Activated B cell treated with CpG ODN at 0.5 μM for 24 hours (primary cell): ENCODE data around the gene WDR13. TPM values are rescaled to one million over a fixed set of nuclear protein-coding genes. Genes with fewer than 3 reads are reported as not detected.
"Not testable (repeated sequence)": the region's sequence is repeated elsewhere in the genome, so short reads cannot be mapped to it uniquely, and the experiment has no call there.

Source experiments
- ATAC-seq: fragments of 200-7000 bp; cut with Tn5 transposase; one replicate; pipeline ENCODE4 v1.10.0; 2021; ENCODE audit warnings: low read depth, mild to moderate bottlenecking, moderate library complexity
- CTCF ChIA-PET: fragments of 350-600 bp; sonication (Branson Sonifier 250); formaldehyde crosslinking; loops from one replicate; lab custom pipeline; 2021; ENCODE audit warnings: antibody characterized with exemption; lab: Charles Lee
- POLR2A ChIA-PET: fragments of 350-600 bp; sonication (Branson Sonifier 250); formaldehyde crosslinking; loops from one replicate; lab custom pipeline; 2021; ENCODE audit warnings: antibody characterized with exemption; lab: Charles Lee
- DNase-seq: peaks from one replicate; pipeline ENCODE4 v3.0.0; 2022
- H3K27ac Mint-ChIP-seq: one replicate; pipeline ENCODE4 v1.8.0; 2020; ENCODE audit warnings: mixed read lengths
- H3K27me3 Mint-ChIP-seq: one replicate; pipeline ENCODE4 v1.8.0; 2021; ENCODE audit warnings: mixed read lengths
- H3K36me3 Mint-ChIP-seq: one replicate; pipeline ENCODE4 v1.8.0; 2021; ENCODE audit warnings: low read depth, mixed read lengths
- H3K4me1 Mint-ChIP-seq: one replicate; pipeline ENCODE4 v1.8.0; 2021; ENCODE audit warnings: mixed read lengths
- H3K4me3 Mint-ChIP-seq: one replicate; pipeline ENCODE4 v1.8.0; 2020; ENCODE audit warnings: mild to moderate bottlenecking, mixed read lengths
- H3K9me3 Mint-ChIP-seq: one replicate; pipeline ENCODE4 v1.8.0; 2020; ENCODE audit warnings: mixed read lengths
- CTCF ChIP-seq: fragments of 200-600 bp; IDR thresholded peaks from one replicate; pipeline ENCODE4 v1.8.0; 2022; ENCODE audit warnings: antibody characterized with exemption, mild to moderate bottlenecking
- intact Hi-C: fragments of 100-400 bp; cut with micrococcal nuclease; formaldehyde crosslinking; loops from one replicate; pipeline ENCODE4 v1.15.1; 2024
- total RNA-seq: library from RNA; stranded (reverse); gene quantifications from 2 replicates; pipeline ENCODE4 v1.2.3, GENCODE V29; 2022

The WDR13 gene
- total RNA-seq, 1 donor from 2014 or later = 73.4 TPM

DNA sequence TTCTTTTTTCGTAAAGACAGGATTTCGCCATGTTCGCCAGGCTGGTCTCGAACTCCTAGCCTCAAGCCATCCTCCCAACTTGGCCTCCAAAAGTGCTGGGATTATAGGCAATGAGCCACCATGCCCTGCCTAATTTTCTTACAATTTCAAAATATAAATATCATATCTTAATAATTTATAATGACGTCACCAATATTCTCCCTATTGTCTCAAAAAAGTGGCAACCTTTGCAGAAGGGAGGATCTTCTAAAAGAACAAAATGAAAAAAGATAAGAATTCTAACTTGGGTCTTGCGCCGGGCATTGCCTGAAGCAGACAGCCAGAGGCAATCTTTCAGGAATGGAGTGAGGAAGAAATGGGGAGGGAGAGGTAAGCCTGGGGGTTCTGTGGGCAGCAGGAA, 48.4 kb downstream of the WDR13 start:
- ATAC-seq (no peak), DNase-seq (no peak)
- no peak overlapping the region for H3K27ac Mint-ChIP-seq
- H3K4me1 Mint-ChIP-seq = peaks cover 2% of the 10 kb centered on the region
- POLR2A ChIA-PET = no interaction called here
- intact Hi-C loops = loop anchor here (5.0 kb wide), 2 partner anchors 247 to 1107 kb away; no protein-coding TSS in a partner anchor
- H3K36me3 Mint-ChIP-seq = no peaks in the 10 kb centered on the region
- TF ChIP-seq CTCF = no peak
- H3K4me3 Mint-ChIP-seq = no peak overlapping the region
- H3K27me3 Mint-ChIP-seq = no peaks in the 10 kb centered on the region
- no peaks in the 10 kb centered on the region for H3K9me3 Mint-ChIP-seq
- CTCF ChIA-PET = no interaction called here

DNA sequence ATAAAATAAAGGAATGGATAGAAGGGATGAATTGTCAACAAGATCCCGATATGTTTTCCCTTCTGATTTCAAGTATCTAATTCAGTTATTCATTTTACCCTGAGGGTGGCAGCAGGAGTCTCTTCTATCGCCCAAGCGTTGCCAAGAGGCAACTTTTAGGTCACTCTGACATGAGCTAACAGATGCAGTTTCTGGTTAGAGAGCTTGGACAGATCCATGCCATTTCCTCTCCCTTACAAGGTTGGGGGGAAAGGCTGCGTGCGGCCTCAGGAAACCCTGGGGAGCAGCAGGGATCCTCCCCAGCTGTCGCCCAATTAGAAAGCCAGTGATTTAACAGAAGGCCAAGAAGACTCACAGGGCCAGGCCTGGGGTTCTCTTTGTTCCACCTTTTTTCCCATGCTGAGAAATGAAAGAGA, 51.1 kb downstream of the WDR13 start:
- intact Hi-C loops = loop anchor here (1.0 to 5.0 kb wide), 7 partner anchors 154 to 1104 kb away; partner anchors contain the start of genes HDAC6 and TFE3
- ChIA-PET CTCF (interaction anchor here (0.8 to 1.6 kb wide), 12 partner anchors 10 to 395 kb away, joined by 3 to 14 read pairs (median 4); partner anchors contain the start of genes KCND1 and TFE3), POLR2A (interaction anchor here (0.9 to 1.3 kb wide), 7 partner anchors 48 to 292 kb away, joined by 3 to 7 read pairs (median 4); partner anchors contain the start of genes HDAC6, SLC35A2 and SUV39H1)
- DNase-seq = no peak
- no peaks in the 10 kb centered on the region for H3K36me3 Mint-ChIP-seq
- TF ChIP-seq CTCF = no peak
- no peaks in the 10 kb centered on the region for H3K9me3 Mint-ChIP-seq
- no peaks in the 10 kb centered on the region for H3K27me3 Mint-ChIP-seq
- no peak overlapping the region for H3K4me3 Mint-ChIP-seq
- peak; percentile 65 for ATAC-seq
- H3K27ac Mint-ChIP-seq = no peak overlapping the region
- H3K4me1 Mint-ChIP-seq = peaks cover 2% of the 10 kb centered on the region

DNA sequence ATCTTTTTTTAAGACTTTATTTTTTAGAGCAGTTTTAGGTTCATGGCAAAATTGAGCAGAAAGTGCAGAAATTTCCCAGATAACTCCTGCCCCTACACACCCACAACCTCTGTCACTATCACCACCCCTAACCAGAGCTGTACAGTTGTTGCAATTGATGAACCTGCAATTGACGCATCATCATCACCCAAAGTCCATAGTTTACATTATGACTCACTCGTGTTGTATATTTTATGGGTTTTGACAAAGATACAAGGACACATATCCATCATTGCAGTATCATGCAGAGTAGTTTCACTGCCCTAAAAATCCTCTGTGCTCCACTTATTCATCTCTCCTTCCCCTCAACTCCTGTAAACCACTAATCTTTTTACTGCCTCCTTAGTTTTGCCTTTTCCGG, 51.8 kb downstream of the WDR13 start:
- CTCF ChIA-PET = interaction anchor here (0.8 to 1.6 kb wide), 4 partner anchors 11 to 309 kb away, joined by 3 to 14 read pairs (median 4); no protein-coding TSS in a partner anchor
- peaks cover 2% of the 10 kb centered on the region for H3K4me1 Mint-ChIP-seq
- no peaks in the 10 kb centered on the region for H3K36me3 Mint-ChIP-seq
- no peaks in the 10 kb centered on the region for H3K9me3 Mint-ChIP-seq
- intact Hi-C loops = loop anchor here (5.0 kb wide), 2 partner anchors 243 to 1103 kb away; no protein-coding TSS in a partner anchor
- no peaks in the 10 kb centered on the region for H3K27me3 Mint-ChIP-seq
- no peak overlapping the region for H3K27ac Mint-ChIP-seq
- H3K4me3 Mint-ChIP-seq = no peak overlapping the region
- ATAC-seq = no peak
- POLR2A ChIA-PET = interaction anchor here (0.9 to 1.7 kb wide), 5 partner anchors 27 to 291 kb away, joined by 3 to 5 read pairs (median 4); partner anchors contain the start of gene HDAC6
- DNase-seq = no peak
- no peak for TF ChIP-seq CTCF

DNA sequence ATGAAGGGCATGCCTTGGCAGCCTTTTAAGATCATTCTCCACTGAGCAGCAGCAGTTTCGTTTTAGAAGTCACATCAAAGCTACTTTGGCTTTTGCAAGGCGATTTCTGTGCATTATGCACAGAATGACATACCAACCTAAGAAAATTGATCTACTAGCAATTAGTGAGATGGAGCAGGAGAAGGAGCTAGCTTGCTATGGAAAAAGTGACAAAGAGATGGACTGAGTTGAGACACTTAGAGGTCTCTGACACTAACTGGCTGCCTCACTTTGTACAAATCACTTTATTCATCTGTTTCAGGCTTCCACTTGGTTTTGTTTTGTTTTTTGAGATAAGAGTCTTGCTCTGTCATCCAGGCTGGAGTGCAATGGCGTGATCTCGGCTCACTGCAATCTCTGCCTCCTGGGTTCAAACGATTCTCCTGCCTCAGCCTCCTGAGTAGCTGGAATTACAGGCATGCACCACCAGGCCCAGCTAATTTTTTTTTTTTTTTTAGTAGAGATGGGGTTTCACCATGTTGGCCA, 54.8 kb downstream of the WDR13 start:
- H3K4me1 Mint-ChIP-seq, CTCF ChIA-PET, H3K27me3 Mint-ChIP-seq, H3K27ac Mint-ChIP-seq, intact Hi-C loops, POLR2A ChIA-PET, ATAC-seq, DNase-seq, H3K9me3 Mint-ChIP-seq, H3K36me3 Mint-ChIP-seq, H3K4me3 Mint-ChIP-seq: not testable (repeated sequence)

DNA sequence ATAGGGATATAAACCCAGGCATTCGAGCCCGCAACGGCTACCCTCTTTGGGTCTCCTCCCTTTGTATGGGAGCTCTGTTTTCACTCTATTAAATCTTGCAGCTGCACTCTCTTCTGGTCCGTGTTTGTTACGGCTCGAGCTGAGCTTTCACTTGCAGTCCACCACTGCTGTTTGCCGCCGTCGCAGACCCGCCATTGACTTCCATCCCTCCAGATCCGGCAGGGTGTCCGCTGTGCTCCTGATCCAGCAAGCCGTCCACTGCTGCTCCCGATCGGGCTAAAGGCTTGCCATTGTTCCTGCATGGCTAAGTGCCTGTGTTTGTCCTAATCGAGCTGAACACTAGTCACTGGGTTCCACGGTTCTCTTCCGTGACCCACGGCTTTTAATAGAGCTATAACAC, 57.5 kb downstream of the WDR13 start:
- POLR2A ChIA-PET = interaction anchor here (0.6 kb wide), 1 partner anchor 21 kb away, joined by 3 read pairs; no protein-coding TSS in a partner anchor
- H3K4me3 Mint-ChIP-seq, H3K27me3 Mint-ChIP-seq, intact Hi-C loops, DNase-seq, H3K36me3 Mint-ChIP-seq, H3K4me1 Mint-ChIP-seq, ATAC-seq, CTCF ChIA-PET, H3K9me3 Mint-ChIP-seq, H3K27ac Mint-ChIP-seq: not testable (repeated sequence)

Other genes with a start within 250 kb of the WDR13 start
- not detected in 2 replicates for gene SSX3, start 240.8 kb upstream of the WDR13 start, total RNA-seq
- not detected in 2 replicates for gene SSX4, start 214.0 kb upstream of the WDR13 start, total RNA-seq
- gene SSX4B, start 185.5 kb upstream of the WDR13 start, total RNA-seq = not detected in 2 replicates
- gene SLC38A5, start 127.2 kb upstream of the WDR13 start, total RNA-seq = 23.5 and 28.9 TPM in 2 replicates
- 39.9 and 44.5 TPM in 2 replicates for gene FTSJ1, start 121.3 kb upstream of the WDR13 start, total RNA-seq
- gene PORCN, start 88.5 kb upstream of the WDR13 start, total RNA-seq = 7.8 and 9.8 TPM in 2 replicates
- gene EBP, start 75.7 kb upstream of the WDR13 start, total RNA-seq = 72.4 and 75.5 TPM in 2 replicates
- gene TBC1D25, start 57.8 kb upstream of the WDR13 start, total RNA-seq = 16.4 and 19.4 TPM in 2 replicates
- 381 and 394 TPM in 2 replicates for gene RBM3, start 23.0 kb upstream of the WDR13 start, total RNA-seq
- gene WAS, start 86.3 kb downstream of the WDR13 start, total RNA-seq = 101 and 102 TPM in 2 replicates
- 9.1 and 10.8 TPM in 2 replicates for gene SUV39H1, start 99.2 kb downstream of the WDR13 start, total RNA-seq
- not detected in 2 replicates for gene GLOD5, start 164.3 kb downstream of the WDR13 start, total RNA-seq
- gene GATA1, start 189.1 kb downstream of the WDR13 start, total RNA-seq = not detected in 2 replicates
- 139 and 144 TPM in 2 replicates for gene HDAC6, start 204.6 kb downstream of the WDR13 start, total RNA-seq
- not detected in 2 replicates for gene ERAS, start 229.0 kb downstream of the WDR13 start, total RNA-seq
- gene PCSK1N, start 238.1 kb downstream of the WDR13 start, total RNA-seq = not detected in 2 replicates